ENCODE results near the gene DAAM1. TPM values are rescaled to one million over a fixed set of nuclear protein-coding genes. Genes with fewer than 3 reads are reported as not detected.

Gene DAAM1
- total RNA-seq, 1 experiment from 2014 or later, result 19.5 TPM

GRCh38 chr14:59221568-59221967 is 33.1 kb downstream of the DAAM1 start:
- no peak for DNase-seq (ENCODE audit: low read depth)

- no peak for DNase-seq (ENCODE audit: low read depth)
Observed at GRCh38 chr14:59224341-59224740, 35.9 kb downstream of the DAAM1 start.

- no peak for DNase-seq (ENCODE audit: low read depth)
Observed at GRCh38 chr14:59225281-59225680, 36.8 kb downstream of the DAAM1 start.

DNA sequence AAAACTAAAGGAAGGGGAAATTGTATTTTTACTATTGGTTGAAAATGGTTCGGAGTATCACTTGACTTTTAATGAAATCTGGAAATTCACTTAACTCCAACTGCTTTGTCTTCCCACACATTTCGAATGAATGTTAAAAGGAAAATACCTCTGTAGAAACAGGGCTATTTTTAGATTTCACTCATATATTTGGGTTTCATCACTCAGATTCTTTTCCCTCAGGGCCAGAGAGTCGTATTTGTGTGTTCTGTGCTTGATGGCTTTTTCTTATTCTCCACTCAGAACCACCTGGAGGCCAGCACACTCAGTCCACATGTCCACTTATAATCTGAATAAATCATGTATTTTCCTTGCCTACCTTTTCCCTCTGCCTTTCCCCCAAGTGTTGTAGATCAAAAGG is 40.0 kb downstream of the DAAM1 start:
- DNase-seq (ENCODE audit: low read depth), result no peak

DNA sequence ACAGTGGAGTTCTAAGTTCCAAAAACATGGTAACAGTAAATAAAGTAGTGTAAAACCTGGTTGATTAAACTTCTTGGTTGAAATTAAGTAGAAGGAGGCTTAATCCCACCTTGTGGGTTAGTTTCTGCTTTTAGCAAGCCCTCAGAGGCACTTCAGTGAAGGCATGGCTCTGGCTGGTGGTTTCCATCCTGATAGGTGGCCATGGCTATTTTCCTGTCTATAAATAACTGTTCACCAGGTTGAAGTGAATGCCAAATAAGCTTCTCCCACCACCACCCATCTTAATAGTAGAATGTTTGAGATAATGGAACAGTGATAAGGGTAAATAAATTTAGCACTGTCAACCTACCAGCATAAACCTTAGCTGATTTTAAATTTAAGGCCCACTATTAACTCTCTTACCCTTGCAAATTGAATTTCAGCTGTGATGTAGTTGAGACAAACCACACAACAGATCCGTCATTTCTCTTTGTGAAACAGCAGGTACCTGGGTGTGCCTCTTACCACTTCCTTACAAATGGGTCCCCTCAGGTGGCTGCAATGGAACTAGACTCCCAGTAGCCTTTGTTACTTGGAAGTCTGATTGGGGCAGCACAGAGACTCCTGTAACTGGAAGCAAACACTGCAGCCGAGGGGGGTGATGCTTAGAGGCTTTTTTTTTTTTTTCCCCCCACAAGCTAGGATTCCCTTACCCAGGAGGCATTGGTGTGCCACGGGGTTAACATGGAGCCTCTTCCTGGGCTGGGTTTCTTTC is 41.4 kb downstream of the DAAM1 start:
- DNase-seq (ENCODE audit: low read depth), result no peak

DNA sequence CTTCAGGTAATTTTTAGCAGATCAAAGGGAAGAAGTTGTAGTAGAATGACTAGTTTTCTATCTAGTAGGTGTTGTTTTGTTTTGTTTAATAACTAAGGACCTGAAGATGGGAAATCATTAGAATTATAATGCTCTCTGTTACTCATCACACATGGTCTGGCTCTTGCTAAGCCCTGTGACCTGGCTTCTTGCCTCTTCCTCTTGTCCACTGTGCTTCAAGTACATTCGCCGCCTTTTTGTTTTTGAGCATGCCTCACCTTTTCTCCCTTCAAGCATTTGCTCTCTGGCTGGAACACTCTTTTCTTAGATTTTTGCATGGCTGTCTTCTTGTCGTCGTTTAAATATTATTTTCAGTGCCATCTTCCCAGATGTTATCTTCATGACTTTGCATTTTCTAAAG is 47.7 kb downstream of the DAAM1 start:
- no peak for DNase-seq (ENCODE audit: low read depth)

DNA sequence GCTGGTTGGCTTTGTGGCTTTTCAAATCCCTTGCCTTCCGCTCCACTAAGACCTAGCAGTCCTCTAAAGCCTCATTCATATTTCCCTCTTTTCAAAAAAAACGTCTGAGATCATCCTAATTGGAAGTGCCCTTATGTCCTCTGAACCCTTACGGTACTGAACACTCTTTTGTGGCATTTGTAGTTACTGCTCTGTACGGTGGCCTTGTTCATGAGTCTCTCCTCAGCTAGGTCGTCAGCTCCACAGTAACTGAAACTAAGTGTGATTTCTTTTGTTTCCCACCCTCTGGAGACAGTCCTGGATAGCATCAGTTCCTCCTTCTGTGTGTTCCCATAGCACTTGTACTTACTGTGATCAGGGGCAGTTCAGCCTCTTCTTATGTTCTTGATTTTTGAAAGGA is 49.7 kb downstream of the DAAM1 start:
- DNase-seq (ENCODE audit: low read depth), result no peak

DNA sequence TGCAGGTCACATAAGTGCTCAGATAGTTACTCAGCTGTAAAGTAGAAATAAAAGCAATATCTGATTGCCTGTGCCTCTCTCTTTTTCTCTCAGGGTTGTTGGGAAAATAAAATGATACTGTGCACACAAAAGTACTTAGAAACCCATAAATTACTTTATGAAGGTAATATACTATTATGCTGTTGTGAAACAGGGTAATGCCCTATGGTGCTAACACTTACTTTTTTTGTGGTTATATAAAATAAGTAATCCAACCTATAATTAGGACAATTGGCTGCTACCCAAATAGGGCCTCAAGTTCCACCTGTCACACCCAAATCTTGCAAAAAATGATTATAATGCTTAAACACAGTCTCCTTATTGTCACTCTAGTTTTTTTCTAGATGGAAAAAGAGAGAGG is 50.6 kb downstream of the DAAM1 start:
- no peak for DNase-seq (ENCODE audit: low read depth)

GRCh38 chr14:59240356-59240755 is 51.9 kb downstream of the DAAM1 start:
- no peak for DNase-seq (ENCODE audit: low read depth)

- DNase-seq (ENCODE audit: low read depth), result no peak
Observed at GRCh38 chr14:59241121-59241520, 52.7 kb downstream of the DAAM1 start.

- no peak for DNase-seq (ENCODE audit: low read depth)
Observed at GRCh38 chr14:59243174-59243573, 54.7 kb downstream of the DAAM1 start.

DNA sequence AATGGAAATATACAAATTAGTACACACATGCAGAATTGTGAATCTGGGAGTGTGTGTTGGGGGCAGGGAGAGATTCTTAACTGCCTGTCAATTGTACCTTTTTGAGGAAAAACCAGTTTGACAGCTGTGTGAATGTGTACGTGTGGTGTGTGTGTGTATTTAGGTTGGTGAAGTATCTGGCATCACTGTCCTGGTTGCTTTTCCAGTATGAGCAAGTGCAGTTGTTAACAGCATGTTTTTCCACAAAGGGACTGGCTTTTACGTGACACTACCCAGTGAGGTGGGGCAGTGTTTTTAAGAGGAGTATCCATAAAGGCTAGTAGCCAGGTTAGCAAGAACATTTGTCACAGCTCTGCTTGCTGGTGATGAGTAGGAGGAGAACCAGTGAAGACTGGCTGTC is 56.1 kb downstream of the DAAM1 start:
- DNase-seq (ENCODE audit: low read depth), result no peak

DNA sequence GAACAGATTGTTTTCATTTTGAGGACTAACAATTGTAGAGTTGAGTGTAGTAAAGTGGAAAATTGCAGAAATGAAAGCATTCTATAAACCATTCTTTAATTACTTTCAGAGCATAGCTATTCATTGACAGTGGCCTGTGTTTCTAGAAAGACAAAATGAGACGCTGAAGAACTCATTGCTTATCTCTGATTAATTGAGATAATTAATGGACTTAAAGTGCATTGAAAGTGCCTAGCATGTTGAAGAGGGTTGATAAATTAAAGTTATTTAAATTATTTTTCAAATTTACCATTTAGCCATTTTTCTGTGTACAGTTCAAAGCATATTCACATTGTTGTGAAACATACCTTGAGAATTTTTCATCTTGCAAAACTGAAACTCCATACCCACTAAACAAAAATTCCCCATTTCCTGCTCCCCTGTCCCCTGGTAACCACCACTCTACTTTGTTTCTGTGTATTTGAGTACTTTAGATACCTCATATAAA is 57.4 kb downstream of the DAAM1 start:
- DNase-seq (ENCODE audit: low read depth), result no peak

DNA sequence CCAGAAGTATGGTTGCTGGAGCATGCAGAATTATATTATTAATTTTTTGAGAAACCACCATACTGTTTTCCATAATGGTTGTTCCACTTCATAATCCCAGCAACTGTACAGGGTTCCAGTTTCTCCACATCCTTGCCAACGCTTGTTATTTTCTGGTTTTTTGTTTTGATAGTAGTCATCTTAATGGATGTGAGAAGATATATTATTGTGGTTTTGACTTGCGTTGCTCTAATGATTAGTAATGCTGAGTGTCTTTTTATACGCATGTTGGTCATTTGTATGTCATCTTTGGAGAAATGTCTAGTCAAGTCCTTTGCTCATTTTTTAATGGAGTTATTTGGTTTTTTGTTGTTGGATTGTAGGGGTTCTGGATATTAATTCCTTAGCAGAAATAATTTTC is 58.1 kb downstream of the DAAM1 start:
- DNase-seq (ENCODE audit: low read depth), result no peak

- no peak for DNase-seq (ENCODE audit: low read depth)
Observed at GRCh38 chr14:59247801-59248584, 59.5 kb downstream of the DAAM1 start.

GRCh38 chr14:59249029-59249428 is 60.6 kb downstream of the DAAM1 start:
- no peak for DNase-seq (ENCODE audit: low read depth)

DNA sequence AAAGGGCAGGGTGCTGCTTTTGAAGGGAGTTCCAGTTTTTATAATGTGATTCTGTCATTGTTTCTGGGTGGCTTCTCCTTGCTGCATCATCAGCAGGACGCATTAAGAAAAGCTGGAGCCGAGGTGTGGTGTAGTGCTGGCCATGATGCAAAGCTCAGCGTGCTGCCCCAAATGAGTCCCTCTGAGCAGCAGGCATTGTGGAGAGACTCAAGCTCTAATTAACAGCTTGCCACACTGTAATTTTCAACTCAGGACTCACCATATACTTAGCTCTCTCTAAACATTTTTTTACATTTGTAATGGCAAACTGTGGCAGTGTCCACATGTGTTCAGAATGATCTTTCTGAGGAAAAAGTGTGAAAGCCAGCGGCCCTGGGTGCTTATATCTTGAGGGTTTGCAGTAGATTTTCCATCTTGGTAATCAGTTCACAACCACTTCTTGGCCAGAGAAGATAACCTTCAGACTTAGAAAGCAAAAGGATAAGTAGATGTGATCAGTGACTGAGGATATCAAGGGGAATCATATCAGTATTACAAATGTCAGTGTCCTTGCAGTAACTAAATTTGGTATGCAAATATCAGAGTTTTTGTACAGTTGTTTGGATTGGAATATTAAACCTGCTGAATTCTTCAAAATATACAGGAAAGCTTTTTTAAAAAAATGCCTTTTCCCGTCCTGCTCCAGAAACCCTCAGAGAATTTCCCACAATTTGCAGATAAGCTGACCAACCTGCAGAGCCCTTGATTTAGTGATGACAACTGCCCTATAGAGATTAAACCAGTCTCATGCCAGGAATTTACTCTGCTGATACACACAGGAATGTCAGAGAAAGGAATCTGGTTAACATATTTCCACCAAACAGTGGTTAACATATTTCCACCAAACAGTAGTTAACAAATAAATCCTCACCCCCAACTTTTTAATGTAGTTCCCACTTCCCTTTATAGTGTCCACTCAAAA is 63.6 kb downstream of the DAAM1 start:
- DNase-seq (ENCODE audit: low read depth), result peak; percentile 43

GRCh38 chr14:59252772-59253500 is 64.5 kb downstream of the DAAM1 start:
- no peak for DNase-seq (ENCODE audit: low read depth)

DNA sequence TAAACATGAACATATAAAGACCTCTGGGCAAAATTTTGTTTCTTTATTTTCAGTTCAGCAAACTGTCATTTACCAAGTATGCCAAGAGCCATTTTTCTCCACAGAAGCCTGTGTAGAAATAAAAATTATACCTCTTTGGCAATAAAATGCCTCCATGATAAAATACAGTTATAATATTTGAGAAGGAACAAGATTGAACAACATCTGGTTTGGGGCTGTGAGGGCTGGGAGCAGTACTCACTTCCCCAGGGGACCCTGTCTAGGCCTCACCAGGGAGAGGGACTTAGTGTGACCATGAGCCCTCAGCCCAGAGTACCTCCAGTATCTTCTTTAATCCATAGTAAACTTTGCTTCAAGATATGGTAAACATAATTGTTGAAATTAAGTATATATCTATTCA is 65.1 kb downstream of the DAAM1 start:
- DNase-seq (ENCODE audit: low read depth), result no peak

- peak; percentile 78 for DNase-seq (ENCODE audit: low read depth)
Observed at GRCh38 chr14:59254146-59254910, 65.9 kb downstream of the DAAM1 start.

Measured in Daoy (cell line).